DMS114 treated with DMSO at 0.1 percent for 48 hours (cell line): ENCODE measurements around the gene ZIC5.
"Not testable (repeated sequence)": the region's sequence is repeated elsewhere in the genome, so short reads cannot be mapped to it uniquely, and the experiment has no call there.

Experiments
- DNase-seq: peaks from one replicate; lab custom pipeline; 2025; ENCODE audit not compliant: unreplicated experiment; lab: John Stamatoyannopoulos, UW

The ZIC5 gene

DNA sequence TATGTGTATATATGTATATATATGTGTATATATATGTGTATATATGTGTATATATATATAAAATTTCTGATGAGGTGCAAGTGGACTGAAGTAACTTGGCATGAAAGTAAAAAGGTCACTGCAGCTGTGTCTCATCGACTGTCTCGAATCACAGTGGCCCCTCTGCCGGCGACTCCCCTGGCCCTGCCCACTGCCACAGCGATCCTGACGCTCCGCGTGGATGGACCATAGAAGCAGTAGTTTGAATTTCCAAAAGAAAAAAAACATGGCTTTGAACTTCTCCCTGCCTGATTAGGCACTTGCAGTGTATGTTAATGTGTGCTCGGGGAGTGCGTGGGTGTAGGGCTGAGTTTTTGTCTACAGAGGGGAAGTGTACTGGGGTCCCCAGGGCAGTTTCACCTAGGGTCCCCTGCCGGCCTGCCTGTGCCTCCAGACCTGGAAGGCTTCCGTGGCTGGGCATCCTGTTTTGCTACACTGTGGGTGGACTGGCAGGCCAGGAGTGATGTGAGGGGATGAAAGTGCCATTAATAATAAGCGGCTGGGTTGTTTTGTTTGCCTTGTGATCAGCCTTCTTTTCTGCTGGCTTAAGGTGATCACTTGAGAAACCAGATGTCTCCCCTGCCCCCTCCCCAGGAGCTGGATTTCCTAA is 10.8 kb downstream of the ZIC5 start:
- no peak for DNase-seq

DNA sequence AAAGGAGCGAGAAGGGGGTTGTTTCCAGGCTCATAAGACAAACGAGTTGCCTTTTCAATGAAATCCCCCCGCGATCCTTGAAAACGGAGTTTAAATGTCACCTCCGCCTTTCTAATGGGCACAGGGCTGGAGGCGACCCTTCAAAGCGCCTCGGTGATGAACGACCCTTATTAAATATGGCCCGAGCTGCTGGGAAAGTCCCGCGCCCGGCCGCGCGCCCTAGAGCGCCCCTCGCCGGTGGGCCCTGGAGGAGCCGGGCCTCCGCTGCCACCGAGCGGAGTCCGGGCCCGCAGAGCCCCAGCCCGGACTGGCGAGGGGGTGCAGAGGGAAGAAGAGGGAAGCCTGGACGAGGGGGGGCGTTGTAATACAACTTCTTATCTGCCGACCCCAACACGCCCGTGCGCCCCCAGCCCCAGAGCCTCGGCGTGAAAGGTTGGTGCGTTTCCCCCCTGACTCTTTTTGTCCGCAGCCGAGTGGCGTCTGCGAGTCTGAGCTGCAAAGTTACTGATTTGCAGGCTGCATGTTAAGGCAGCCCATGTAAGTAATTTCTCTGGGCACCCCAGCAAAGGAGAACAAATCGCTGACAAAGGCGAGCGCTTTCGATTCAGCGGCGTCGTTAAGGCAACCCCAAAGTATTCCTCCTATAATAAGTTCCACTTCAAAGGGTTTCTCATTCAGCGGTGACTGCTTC is 11.9 kb downstream of the ZIC5 start:
- no peak for DNase-seq

DNA sequence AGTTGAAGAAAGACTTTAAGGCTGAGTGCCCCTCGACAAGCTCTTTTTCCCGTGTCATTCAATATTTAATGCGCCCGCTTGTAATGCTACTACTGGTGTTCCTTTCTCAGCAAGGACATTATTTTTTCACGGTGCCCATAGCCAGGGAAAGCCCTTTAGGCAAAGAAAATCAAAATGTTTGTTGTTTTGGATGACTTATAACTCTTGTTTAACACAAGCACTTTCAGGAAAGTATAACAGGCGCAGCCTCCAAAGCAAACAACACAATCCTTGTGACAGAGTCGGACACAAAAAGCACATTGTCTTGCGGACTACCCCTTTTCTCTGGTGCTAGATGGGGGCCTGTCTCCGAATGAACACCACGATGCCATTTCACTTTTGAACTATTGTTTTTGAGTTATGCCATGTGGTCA is 12.4 kb downstream of the ZIC5 start:
- no peak for DNase-seq

DNA sequence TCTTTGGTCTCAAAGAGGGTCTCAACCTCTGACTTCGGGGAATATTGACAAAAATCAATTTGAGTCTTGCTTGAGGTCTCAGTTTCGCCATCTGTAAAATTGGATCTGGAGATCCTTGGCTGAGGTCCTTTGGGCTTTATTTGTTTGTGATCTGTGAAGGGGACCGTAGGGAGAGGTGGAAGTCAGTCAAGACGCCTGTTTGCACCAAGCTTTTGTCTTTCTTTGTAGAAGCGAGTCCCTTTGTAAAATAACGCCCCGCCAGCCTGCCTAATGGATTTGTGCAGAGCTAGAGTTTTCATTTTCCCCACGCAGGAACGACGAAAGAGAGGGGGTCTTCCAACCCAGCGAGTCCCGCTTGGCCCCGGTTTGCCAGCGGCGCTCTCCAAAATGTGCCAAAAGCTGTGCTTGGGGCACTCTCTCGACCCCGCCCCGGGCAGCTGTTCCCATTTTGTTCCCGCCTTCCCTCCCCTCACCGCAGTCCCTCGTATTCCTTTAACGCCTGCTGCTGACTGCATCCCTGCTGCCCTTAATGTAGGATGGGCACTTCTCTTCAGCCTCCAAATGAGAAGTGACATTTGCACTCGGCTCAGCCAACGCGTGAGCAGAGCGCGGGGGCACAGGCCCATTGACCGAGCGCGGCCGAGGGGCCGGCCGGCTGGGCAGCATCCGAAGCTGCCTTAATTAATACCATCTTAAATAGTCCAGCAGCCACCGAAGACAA is 13.0 kb downstream of the ZIC5 start:
- no peak for DNase-seq

DNA sequence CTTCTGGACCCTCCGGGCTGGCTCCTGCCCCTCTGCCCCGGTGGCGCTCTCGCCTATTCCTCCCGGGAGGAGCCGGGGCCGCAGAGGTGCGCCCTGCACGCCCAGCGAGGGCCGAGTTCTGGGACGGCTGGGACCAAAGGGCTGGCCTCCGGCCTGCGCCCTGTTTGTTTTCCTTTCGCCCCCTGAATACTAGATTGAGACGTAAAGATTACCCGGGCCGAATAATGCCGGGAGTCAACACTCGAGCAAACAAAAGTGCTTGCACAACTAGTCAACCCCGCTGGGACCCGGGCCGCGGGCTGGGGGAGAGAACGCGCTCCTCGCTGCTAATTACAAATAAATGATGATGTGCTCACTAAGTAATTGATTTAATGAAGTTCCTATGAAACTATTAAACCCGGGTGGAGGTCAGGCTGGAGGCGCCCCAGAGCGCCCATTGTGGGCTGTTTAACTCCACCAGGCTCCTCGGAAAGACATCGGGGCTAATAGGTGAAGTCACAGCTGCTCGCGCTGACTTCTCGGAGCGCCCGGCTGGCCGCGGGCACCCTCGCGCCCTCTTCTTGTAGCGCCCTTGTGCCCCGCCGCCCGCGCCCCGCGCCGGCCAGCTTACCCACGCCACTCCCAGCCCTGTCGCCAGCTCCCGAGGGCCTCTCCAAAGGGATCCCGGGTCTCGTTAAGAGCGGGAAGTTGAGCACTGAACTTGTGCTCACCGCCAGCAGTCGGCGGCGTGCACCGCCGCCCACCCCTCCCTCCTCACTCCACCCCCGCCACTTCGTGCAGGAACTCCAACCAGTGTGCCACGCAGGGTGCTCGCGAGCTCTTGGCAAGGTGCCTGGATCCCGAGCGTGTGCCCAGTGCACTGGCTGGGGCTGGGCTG is 14.9 kb downstream of the ZIC5 start:
- DNase-seq, result no peak

DNA sequence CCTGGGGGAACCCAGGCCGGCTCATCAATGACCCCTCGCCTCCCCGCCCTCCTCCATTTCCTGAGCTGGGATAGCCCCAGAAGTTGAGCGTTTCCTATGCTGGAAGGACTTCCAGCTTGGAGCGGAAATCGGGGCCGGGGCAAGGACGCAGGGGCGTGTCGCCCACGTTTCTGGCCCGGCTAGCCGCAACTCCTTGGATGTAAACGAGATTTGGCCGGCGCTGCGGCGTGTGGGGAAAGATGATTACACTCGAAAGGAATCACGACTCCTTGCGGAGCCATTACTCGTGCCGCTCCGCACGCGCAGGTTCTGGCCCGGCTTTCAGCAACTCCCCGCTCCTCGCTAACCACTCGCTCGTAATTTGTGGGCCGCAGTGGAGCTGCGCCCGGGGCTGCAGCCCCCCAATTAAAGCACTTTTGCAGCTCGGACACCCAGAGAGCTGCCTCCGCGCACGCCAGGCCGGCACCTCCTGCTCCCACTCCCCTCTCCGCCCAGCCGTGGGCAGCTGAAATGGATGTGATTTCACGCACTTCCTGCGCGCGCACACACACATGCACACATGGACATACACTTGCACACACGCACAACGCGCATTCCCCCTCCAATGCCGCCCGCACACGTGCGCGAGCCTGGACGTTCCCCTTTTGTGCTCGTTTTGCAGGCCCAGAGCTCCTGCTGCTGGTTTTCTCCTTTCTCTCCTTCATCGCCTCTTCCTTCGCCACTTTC is 15.7 kb downstream of the ZIC5 start:
- no peak for DNase-seq

DNA sequence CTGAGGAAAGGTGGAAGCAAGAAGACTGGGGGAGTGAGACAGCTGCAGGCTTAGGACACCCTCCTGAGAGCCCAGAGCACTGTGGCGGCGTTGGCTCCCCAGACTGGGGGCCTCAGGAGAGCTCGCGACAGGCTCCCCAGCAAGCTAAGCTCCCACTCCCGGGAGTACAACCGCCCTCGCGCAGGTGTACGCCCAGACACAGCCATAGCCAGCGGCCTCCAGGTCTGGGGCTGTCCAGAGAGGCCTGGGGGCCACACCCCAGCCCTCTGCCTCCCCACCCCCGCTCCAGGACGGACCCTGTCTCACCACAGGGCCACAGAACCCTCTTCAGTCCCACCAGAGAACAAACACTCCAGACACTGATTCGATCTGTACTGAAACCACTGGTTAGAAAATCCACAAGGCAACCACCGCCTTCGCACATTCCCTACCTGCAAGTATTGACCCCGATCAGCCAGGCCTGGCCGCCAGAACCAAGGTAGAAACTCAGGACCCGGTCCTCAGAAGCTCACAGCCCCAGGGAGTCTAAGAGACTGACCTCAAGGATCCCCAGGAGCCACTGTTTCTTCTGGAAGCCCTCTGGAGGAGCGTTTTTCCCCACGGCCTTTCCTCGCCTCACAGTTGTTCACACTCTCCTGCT is 16.3 kb downstream of the ZIC5 start:
- DNase-seq, result no peak

DNA sequence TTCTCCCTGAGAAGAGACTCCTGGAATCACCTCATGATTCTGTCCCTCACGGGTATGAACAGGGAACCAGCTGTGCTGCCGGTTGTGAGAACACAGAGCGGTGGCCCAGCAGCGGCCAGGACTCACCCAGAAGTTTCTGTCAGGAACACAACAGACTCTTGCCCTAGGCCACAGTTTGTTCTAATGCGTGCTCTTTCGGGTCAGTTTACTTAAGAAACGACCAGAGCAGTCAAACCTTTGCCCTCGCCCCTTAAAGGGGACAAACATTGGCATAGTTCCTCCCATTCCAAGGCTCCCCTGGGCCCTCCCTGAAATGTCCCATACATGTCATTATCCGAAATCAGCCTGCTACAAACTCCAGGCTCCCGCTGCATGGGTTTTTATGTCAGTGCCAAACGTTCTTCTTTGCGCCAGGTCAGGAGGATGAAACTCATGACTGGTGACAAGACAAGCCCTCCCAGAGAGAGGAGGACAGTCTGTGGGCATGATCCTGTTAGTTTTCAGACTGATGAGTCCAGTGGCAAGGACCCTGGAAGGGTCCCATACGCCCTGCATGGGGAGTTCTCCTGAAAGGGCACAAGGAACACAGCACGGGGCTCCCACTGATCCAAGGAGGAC is 18.3 kb downstream of the ZIC5 start:
- no peak for DNase-seq

DNA sequence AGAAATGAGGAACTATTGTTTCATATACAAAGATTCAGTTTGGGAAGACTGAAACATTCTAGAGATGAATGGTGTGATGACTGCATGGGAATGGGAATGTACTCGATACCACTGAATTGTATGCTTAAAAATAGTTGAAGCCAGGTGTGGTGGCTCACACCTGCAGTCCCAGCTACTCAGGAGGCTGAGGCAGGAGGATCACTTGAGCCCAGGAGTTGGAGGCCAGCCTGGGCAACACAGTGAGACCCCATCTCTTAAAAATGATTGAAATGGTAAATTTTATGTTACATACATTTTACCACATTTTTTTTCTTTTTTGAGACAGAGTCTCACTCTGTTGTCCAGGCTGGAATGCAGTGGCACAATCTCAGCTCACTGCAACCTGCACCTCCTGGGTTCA is 19.9 kb downstream of the ZIC5 start:
- not testable (repeated sequence) for DNase-seq

DNA sequence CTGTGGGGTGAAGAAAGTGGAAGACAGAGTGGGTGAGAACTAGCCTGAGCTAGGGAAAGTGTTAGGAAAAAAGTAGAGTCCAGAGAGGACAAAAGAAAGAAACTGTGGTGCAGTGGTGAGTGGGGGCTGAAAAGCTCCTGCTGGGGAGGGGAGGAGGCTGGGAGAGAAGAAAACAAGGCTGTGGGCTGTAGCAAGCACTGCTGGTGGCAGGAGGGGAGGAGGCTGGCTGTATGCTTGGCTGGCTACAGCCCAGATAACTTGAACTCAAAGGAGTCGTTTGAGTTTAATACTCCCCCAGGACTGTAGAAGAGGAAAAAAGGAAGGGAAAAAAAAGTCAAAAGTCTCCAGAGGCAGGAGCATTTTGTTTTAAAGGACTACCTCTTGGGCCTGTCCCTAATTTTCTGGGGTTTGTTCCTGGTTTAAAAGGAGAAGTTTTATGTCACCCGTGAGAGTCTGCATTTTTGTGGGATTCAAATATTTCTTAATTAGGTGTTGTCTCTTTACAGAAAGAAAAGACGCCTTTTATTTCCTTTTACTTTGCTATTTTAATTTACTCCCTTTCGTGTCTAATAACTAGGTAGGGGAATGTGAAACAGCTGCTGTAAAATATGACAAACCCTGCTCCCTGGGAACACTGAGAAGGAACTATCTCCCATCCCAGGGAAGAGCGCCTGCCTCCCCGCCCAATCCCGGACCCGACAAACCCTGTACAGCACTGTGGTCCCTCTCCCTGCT is 21.7 kb downstream of the ZIC5 start:
- DNase-seq, result no peak

DNA sequence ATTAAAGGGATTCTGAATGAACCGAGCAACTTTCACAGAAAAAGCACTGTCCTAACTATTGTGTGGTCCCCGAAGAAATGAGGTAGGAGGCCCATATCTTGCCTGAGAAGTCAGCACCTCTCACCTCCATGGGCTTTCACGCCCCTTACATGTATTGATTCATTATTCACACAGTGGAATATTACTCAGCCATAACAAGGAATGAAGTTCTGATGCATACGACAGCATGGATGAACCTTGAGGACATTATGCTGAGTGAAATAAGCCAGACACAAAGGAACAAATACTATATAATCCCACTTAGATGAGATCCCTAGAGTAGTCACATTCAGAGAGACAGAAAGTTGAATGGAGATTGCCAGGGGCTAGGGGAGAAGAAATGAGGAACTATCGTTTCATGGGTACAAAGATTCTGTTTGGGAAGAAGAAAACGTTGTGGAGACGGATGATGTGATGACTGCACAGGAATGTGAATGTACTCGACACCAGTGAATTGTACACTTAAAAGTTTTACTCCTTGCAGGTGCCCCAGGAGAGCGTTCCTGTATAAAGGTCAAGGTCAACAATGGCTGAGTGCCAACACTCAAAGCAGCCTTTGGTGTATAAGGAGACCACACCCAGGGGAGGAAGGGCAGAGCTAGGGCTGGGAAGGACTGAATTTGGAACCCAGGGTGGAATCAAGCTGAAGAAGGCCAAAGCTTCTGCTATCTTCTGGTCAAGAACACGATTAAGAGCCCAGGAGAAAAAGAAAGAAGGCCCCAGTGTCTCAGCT is 22.5 kb downstream of the ZIC5 start:
- no peak for DNase-seq

DNA sequence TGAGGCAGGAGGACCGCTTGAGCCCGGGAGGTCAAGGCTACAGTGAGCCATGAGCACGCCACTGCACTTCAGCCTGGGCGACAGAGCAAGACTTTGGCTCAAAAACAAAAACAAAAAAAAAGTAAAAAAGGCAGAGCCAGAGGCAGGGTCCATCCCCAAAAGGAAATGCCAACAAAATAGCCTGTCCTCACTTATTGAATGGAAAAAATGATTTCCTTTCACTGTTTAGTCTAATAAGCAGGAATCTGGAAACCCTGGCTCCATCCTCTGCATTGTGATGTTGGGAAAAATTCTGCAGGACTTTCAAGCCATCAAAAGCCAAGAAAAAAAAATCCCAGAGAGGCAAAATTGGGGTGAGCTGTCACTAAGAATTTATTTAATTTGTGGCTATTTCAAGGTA is 23.2 kb downstream of the ZIC5 start:
- no peak for DNase-seq

DNA sequence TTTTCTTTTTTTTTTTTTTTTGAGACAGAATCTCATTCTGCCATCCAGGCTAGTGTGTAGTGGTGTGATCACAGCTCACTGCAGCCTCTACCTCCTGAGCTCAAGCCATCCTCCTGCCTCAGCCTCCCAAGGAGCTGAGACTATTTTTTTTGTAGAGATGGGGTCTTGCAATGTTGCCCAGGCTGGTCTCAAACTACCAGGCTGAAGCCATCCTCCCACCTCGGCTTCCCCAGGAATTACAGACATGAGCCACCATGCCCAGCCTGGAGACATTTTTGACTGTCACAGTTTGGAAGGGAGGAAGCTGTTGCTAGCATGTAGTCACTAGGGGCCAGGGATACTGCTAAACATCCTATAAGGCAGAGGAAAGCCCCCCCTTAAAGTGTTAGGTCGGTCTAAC is 23.9 kb downstream of the ZIC5 start:
- no peak for DNase-seq

DNA sequence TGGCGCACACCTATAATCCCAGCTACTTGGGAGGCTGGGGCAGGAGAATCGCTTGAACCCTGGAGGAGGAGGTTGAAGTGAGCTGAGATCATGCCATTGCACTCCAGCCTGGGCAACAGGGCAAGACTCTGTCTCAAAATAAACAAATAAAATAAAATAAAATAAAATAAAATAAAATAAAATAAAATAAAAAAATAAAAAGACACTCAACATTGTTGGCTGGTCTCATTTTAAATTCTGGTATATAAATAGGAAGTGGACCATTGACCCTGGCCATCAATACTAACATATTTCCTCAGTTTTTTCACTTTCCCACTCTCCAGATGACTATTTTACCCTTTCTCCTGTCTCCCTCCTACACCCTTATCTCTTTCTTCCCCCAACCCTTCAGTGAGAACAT is 26.1 kb downstream of the ZIC5 start:
- not testable (repeated sequence) for DNase-seq

DNA sequence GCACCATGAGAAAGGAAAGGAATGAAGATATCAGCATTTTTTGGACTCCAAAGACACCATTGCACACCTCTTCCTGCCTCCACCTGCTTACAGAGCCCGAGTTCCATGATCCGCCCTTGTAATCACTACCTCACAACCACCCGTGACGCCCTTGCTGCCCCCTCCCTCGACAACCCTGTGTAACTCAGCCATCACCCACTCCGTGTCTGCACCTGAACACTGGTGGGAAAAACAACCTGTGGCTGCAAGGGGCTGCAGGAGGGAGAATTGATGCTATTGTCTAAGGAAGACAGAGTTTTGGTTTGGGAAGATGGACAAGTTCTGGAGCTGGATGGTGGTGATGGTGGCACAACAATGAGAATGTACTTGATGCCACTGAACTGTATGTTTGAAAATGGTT is 27.0 kb downstream of the ZIC5 start:
- DNase-seq, result no peak

DNA sequence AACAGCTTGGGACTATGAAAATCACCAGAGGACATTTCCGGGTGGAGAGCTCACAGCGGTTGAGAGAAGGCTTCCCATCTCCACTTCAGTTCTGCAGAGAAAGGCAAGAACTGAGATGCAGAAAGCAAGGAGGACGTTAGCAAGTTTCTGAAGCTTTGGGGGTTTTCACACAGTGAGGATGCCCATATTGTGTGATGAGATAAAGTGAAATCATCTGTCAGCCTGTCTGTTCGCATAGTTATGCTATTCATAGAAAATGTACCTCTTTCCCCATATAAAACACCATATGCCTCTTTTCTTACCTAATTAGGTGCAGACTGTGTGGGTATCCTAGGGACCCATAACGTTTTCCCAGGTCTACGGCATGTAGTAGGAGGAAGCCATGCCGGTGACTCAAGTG is 27.5 kb downstream of the ZIC5 start:
- no peak for DNase-seq

DNA sequence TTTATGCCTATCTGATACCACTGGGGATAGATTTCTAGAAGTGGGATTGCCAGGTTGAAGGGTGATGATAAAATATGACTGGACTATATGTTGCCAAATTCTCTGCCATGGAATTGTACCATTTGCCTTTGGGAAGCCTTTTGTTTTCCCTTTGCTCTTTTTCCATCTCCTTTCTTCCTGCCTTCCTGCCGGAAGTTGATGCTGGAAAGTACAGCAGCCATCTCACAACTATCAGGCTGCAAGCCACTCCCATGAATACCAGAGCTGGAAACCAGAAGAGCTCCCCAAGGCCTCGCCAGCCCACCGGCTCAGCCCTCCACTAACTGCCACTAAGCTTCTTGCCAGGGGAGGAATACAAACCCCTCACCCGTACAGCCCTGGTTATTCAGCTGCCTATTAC is 29.7 kb downstream of the ZIC5 start:
- no peak for DNase-seq

DNA sequence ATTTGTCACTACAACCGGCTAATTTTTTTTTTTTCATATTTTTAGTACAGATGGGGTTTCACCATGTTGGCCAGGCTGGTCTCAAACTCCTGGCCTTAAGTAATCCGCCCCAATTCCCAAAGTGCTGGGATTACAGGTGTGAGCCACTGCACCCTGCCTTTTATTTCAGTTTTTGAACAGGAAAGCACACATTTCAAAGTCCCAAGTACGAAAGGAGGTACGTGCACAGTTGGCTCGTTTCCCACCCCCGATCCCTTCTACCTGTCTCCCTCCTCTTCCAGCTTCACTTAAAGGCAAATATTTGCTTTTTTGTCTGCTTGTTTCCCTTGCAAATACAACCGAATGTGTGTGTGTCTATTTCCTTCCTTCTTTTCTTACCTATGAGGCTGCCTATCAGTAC is 30.5 kb downstream of the ZIC5 start:
- DNase-seq, result no peak
